ENCODE results near the gene STX8.

STX8 gene

DNA sequence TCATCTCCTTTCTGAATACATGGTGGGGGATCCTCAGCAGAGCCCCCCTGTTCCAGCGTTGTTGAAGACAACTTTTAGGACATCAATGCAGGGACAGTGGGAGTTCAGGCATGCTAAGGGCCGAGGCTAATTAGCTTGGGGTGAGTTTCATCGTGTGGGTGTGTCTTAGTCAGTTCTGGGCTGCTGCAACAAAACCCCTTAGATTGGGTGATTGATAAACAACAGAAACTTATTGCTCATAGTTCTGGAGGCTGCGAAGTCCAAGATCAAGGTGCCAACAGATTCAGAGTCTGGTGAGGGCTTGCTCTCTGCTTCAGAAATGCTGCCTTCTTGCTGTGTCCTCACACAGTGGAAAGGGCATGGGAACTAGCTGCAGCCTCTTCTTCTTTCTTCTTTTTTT lies 340.3 kb downstream of the STX8 start:
- DNase-seq = no peak

DNA sequence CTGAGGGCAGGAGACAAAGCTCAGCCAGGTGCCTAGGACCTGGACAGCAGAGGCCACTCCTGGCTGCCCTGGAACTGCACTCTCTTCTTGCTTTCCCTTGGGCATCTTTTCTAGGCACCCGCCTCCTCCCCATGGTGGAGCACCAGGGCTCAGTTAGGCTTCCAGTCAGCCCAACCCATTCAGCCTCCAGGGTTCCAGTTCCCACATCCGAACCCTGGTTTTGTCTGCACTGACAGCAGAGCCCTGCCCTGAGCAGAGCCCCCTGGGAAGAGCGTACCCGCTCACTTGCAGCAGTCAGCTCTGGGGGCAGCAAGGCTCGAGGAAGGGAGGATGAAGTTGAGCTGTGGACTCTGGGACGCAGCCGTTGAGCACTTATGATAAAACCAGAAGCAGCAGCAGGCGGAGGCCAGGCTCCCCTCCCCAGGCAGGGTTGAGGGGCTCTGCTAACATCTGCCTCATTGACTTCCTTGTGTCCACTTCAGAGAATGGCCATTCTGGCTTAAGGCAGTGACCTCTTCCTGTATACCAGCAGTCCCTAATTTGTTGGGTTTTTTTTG lies 341.2 kb downstream of the STX8 start:
- no peak for DNase-seq

GRCh38 chr17:9233761-9234160 lies 341.9 kb downstream of the STX8 start:
- no peak for DNase-seq

- DNase-seq = no peak
Observed at GRCh38 chr17:9233271-9233599, 342.4 kb downstream of the STX8 start.

- DNase-seq = peak; percentile 85
Observed at GRCh38 chr17:9232591-9233270, 342.9 kb downstream of the STX8 start.

GRCh38 chr17:9232155-9232475 lies 343.5 kb downstream of the STX8 start:
- no peak for DNase-seq

DNA sequence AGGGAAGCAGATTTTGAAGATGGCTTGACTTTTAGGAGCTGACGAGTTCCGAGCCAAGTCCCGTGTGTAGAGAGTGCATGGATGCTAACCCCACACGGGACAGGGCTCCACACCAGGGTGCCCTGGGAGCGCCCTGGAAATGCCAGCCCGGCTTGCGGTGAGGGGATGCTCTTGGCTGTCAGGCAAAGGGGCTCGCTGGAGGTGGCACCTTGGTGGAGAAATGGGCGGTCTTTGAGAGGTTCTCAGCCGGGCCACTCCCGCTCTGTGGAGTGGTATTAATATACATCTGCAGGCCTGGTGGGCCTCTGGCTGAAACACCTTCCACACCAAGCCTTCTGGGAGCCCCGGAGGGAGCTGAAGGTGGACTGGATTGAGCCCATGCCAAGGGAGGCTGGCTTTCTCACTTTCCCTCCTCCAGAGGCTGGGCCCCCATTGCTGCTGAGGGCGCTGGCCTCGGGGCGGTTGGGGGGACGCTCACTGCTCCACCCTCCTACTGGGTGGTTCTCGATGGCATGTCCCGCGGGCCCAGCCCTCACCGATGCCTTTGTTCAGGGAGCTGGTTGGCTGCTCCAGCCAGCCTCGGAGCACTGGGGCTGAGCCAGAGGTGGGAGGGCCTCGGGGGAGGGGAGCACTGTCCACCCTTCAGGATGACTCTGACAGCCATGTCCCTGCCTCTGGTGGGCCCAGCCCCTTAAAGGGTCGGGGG lies 344.0 kb downstream of the STX8 start:
- no peak for DNase-seq

DNA sequence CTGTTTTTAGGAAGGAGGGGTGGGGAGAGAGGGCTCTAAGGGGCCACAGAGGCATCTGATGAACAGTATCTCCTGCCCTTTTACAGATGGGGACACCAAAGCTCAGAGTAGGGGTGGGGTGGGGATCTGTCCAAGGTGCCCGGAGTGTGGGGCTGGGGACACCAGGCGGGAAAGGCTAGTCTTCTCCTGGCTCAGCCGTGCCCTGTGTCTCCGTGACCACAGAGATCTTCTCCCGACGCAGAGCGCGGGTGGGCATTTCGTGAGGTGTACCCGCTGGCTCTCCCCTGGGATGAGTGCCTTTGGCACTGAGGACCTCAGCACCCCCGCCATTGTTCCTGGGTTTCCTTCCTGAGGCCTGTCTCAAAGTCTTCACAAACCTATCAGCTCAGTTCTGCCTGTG lies 344.8 kb downstream of the STX8 start:
- DNase-seq = no peak

DNA sequence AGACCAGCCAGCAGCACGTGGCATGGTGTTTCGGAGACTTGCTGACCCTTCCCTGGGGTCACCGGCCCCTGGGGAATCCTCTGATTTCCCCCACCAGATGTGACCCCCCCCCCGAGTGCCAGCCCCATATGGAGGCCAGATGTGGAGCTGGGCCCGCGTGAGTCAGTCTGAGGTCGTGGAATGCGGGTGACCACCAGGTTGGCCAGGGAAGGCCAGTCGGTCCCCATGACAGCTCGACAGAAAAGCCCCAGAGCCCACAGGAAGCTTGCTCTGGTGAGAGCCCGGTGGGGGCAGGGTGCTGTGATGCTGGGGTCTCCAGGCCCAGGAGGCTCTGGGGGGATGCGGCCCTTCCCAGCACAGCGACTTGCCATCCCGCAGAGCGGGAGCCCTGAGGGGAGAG lies 345.3 kb downstream of the STX8 start:
- DNase-seq = peak; percentile 63

- no peak for DNase-seq
Observed at GRCh38 chr17:9229826-9230201, 345.8 kb downstream of the STX8 start.

- no peak for DNase-seq
Observed at GRCh38 chr17:9229160-9229825, 346.3 kb downstream of the STX8 start.

GRCh38 chr17:9228408-9229159 lies 347.0 kb downstream of the STX8 start:
- peak; percentile 96 for DNase-seq

DNA sequence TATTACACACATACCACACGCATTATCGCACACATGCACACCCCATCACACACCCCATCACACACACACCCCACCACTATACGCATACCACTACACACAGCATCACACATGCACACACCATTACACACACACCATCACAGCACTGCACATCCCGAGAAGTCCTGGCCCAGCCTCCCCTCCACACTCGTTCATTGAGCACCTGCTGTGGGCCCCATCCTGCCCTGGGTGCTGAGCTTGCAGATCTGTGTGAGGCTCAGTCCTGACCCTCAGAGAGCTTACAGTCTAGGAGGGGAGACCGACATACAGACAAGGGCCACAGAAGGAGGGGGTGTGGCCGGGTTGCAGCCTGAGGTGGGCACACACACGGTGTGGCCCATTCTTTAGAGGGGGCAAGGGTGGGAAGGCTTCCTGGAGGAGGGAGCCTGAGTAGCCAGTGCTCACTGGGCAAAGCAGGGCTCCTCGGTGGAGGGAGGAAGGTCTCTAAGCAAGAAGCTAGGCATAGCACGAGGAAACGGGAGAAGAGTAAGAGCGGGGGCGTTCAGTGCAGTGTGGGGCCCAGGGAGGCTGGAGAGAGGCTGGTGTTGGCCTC lies 347.7 kb downstream of the STX8 start:
- DNase-seq = no peak

- no peak for DNase-seq
Observed at GRCh38 chr17:9226794-9227135, 348.9 kb downstream of the STX8 start.

- DNase-seq = no peak
Observed at GRCh38 chr17:9226130-9226793, 349.4 kb downstream of the STX8 start.

GRCh38 chr17:9225305-9226101 lies 350.1 kb downstream of the STX8 start:
- no peak for DNase-seq

DNA sequence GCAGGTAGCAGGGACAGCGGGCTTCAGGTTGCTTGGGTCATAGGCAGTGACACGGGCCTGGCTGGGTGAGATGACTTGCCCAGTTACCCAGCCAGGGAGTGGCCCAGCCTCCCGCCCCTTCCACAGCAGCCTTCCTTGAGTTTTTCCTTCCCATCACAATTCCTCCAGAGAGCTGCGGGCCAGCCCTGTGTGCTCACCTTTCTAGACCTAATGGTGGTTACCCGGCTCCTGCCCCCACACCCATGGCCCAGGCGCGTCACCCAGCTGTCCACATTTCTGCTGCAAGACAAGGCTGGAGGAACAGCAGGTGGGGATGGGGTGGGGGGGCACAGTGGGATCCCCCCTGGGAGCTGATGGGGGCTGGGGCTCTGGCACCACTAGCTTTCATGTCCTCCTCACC lies 351.1 kb downstream of the STX8 start:
- DNase-seq = no peak

GRCh38 chr17:9223531-9223930 lies 352.1 kb downstream of the STX8 start:
- DNase-seq = no peak

- no peak for DNase-seq
Observed at GRCh38 chr17:9221922-9222180, 353.8 kb downstream of the STX8 start.

- no peak for DNase-seq
Observed at GRCh38 chr17:9221147-9221921, 354.3 kb downstream of the STX8 start.
